HG02852 (cell line): Measurements from ENCODE around the gene TMEM154.

ENCODE experiments used
- ATAC-seq: cut with Tn5 transposase; IDR thresholded peaks from one replicate; pipeline ENCODE4 v1.9.1; 2021; ENCODE audit warnings: mild to moderate bottlenecking, moderate library complexity; ENCODE audit not compliant: unreplicated experiment

TMEM154 gene

DNA sequence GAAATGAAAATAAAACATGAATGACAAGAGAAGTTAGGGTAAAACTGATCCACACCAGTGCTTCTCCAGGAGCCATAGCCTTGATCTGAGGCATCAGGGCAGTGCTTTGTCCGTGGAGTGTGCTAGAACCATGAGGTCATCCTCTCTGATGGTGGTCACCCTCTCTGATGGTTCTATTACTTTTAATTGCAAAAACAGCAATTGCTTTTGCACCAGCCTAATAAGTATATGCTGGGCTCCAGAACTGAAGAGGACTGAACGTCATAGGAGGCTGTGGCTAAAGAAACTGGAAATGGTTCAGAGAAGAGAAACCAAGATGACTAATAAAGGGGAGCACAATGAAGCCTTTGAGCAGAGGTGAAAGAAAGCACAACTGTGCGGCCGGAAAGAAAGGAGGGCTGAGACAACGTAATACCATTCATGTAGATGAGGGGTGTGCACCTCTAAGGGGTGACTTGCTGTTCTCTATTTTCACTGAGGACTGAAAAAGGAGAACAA lies 17.0 kb upstream of the TMEM154 start:
- ATAC-seq, result peak; percentile 99

DNA sequence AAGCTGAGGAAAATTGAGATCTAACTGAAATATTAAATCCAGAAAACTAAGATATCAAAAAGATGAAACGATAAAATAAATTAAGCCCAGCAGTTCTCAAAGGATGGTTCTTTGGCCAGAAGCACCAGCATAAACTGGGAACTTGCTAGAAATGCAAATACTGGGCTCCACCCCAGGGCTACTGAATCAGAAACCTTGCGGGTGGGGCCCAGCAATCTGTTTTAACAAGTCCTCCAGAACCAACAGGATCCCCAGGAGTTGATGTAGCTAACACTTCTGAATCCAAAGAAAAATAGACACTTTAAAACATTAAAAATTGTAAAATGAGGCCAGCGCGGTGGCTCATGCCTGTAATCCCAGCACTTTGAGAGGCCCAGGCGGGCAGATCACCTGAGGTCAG lies 14.1 kb upstream of the TMEM154 start:
- no peak for ATAC-seq

DNA sequence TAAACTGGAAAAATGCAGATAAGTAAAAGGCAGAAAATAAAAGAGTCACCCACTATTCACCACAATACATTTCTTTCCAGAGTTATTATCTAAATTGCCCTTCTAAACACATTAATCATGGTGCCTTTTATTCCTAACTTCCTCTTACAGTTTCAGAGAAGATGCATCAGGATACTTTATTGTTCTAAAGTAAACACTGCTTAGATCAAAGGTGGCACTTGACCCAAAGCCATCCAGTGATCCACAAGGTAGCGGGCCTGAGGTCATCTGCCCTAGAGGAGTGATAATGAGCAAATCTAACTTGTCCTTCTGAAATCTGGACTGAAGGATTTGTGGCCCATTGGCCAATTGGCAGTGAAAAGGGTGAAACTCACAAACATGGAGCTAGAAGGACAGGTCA lies 12.0 kb upstream of the TMEM154 start:
- ATAC-seq, result no peak

DNA sequence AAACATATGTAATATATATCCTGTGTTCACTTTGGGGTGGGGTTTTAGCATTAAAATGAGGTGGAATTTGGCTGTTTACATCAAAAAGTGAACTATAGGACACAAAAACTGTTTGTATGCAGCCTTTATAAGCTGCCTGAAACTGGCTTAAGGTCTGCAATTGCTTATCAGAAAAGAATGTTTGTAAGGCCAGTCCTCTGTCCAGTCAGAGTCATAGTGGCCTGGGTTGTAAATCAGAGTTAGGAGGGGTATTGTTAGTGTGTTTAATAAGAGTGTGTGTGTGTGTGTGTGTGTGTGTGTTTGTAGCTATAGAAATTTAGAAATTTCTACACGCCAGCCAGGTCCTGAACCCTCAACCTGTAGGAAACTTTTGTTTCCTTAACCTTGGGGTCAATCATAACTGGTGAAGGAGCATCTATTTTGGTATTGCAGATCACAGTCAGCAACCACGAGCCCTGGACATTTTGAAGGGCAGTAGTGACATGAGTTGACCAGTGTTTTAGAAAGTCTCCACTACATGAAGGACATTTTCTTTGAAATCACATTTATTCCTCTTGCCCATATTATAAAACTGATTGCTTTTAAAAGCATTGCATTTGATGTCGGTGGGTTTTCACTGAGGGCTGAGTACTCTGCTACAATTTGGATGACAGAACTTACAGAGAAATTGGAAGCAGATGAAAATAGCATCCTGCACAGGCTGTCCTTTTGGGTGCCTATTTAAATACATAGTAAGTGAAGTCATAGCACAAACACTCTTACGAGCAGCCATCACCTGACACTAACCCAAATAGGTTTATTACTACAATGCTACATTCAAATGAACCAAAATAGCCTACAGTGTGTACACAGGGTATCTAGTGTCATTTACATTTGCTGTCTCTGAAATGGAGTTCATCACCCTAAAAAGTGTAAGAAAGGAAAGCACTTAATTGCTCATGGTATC lies 11.2 kb upstream of the TMEM154 start:
- no peak for ATAC-seq

DNA sequence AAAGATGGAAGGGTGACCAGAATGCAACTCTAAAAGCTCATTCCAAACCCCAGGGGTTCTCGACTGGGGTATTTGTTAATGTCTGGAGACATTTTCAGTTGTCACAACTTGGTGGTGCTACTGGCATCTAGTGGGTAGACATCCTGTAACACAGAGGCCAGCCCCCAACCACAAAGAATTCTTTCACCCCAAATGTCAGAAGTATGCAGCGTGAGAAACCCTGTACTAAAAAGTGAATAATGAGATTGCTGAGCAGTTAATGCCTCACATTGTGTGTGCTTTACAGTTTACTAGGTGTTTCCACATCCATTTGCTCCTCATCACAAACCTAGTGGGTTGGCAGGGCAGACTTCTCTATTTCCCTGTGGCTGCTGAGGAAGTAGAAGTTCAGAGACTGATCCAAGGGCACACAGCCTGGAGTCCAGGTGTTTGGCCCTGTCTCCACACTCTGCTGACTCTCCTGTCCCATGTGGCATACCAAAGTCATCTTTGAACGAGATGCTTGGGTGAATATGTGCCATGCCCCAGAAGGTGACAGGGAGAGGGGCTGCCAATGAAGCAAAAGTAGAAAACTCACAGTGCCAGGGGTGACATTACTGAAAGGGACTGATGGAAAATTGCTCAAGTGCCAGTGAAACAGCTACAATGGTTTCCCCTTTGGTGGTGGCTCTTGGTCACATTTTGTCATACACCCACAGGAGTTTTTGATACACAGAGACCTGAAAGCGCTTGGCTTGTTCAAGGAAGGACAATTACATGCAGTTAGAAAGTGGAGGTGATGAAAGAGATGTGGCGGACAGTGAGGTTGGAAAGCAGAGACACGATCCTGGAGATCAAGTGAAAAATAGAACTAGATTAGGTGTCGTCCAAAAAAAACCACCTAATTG lies 10.1 kb upstream of the TMEM154 start:
- ATAC-seq, result no peak

DNA sequence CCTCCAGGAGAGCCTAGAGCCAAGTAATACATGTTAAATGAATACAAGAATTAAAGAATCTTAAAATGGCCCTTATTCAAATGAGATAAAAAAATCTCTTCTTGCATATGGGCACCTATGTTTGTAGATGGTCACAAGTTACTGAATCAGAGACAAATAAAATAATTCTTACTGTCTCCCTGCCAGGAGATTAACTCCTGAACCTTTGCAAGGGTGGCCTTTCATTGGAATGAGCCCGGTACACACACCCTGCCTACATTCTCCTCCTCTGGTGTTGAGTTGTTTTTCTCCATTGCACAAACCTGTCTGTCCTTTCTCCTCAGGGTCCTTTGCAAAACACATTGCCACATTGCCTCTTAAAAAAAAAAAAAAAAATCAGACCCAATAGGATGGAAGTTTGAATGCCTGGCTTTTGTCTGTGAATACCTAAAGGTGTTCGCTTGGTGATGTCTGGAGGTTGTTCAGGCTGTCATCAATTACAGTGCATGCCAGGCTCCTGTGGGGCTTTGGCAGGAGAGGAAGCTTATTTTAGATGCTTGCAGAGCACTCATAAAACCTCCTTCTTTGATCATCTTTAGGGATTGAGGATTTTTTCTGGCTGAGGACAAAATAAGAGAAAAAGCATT lies 8.3 kb upstream of the TMEM154 start:
- ATAC-seq, result no peak

DNA sequence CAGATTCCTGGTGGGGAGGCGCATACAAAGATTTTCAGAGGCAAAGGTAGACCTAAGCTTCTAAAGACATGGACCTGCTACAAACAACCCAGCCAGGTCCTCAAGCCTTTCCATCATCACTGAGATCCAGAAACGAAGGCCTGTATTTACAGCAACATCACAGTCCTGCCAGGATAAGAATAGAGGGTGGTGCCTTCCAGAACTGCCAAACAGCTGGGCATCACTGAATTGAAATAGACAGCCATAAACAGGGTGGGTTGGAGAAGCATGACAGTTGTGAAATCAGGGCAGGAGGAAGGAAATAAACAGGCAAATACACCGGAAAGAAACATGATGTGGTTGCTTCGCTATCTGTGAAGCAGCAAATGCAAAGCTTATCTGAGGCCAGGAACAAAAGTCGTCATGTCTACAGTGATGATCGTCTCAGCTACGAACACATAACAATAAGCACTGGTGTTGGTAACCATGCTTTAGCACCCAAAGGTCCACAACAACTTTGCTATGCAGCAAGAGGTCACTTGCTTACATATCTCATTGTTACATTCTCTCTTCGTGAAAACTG lies 6.7 kb upstream of the TMEM154 start:
- no peak for ATAC-seq

DNA sequence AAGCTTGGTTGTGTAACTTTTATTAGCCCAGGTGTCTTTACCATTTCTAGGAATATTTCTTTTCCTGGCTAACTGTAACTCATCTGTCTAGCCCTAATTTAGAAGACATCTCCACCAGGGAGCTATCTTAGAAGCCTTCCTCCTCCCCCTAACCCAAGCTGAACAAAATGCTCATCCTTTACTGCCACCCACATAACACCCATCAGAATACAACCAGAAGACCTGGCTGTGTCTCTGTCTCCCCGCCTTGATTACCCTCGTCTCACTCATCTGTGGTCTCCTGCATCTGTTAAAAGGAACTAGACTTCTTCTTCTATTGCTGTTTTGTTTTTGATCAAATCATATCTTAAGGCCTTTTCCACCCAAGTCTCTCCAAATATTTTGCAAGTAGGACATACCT lies 4.8 kb upstream of the TMEM154 start:
- no peak for ATAC-seq

DNA sequence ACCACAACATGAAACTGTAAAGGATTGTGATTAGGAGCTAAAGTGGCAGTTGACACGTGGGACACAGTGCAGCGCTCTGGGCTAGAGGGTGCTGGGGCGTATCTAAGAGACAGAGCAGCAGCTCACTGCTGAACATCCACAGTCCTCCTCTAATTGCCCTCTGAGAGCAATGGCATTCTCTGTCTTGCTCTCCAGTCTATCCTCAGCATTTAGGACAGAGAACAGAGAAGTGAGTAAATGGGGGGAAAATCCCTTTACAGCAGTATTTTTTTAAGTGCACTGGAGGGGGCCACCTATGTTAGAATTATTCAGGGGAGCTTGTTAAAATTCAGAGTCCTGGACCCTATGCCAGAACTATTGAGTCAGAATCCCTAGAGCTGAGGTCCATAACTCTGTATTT lies 4.2 kb upstream of the TMEM154 start:
- ATAC-seq, result peak; percentile 62

DNA sequence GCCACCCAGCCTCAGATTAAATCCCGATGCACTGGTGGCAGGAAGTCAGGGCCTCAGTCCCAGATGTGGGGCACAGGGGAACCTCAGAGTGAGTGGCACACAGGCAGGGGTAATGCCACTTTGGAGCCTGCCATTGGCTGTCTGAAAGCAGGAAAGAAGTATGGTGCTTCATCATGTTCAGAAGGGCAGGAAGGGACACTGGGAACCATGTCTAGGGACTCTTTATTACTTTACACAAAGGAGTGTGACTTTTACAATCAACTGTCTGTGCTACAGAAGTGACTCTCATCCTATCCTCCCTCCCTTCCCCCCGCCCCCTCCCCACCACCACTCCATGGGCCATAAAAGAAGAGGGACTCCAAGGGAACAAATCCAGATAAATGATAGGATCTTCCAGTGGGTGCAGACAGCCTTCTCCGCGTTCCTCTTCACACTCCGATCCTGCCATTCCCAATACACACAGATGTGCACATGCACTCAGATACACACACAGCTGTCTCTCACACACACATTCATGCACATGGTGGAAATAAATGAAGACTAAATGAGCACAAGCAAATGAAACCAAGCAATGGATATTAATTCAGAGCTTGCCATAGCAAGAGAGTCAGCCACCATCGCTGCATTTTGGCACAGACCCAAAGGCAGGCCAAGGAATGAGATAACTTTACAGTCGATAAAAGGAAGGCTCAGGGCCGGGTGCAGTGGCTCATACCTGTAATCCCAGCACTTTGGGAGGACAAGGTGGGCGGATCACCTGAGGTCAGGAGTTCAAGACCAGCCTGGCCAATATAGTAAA lies 2.5 kb upstream of the TMEM154 start:
- ATAC-seq, result no peak

DNA sequence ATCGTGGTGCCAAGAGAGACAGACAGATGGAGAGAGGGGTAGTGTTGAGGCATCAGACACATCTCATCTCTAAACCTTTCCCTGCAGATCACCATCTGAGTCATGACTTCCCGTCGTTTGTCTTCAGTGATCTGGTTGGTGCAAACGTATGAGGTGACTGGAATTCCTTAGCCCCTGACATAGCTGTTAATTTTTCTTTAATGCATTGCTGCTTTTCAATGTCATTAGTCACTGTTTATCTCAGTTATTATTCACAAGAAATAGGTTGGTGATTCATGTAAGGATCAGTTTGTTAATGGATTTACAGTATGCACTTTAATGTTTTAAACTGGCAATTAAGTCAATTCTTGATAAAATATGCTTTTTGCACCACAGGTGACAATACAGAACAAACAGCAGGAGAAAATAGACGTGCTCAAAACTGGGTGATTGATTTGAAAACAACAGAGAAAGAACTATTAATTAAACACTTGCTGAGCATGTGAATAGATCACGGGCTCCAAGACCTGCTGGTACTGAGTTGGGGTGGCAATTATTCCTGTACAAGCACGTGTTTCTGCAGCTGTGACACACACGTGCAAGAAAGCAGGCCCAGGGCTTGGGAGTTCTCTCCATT lies 1.3 kb upstream of the TMEM154 start:
- no peak for ATAC-seq

DNA sequence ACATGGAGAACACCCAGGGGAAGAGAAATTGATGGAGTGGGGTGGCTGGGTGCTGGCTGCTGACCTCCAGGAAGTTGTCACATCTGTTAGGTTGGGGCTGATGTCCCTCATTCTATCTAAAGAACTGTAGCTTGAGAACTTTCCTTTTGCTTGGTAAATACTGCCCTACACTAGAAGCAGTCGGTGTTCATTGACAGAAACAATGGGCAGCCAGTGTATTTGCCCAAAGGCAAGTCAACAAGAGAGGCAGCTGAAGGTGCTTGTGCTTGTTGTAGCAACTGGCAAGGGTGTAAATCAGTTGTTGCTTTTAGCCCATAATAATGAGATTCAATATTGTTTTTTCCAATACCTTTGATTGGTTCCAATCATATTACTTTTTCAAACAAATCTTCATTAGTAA lies 956 bp downstream of the TMEM154 start:
- ATAC-seq, result no peak

DNA sequence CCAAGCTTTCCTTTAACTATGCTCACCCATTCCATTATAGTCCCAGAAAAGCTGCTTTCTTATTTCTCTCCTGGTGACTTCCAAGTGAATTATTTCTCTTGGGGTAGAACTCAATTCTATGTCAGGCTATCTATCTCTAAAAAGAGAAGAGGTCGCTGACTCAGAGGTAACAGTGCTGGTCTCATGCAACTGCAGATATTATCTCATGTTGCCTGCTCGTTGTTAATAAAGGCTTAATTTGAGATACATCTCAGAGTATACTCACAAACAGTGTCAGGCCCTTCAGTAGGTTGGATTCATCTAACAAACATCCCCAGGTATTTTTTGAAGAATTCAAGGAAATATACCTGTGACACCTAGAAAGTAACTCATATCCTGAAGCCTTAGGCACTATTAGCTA lies 2.7 kb downstream of the TMEM154 start:
- no peak for ATAC-seq

DNA sequence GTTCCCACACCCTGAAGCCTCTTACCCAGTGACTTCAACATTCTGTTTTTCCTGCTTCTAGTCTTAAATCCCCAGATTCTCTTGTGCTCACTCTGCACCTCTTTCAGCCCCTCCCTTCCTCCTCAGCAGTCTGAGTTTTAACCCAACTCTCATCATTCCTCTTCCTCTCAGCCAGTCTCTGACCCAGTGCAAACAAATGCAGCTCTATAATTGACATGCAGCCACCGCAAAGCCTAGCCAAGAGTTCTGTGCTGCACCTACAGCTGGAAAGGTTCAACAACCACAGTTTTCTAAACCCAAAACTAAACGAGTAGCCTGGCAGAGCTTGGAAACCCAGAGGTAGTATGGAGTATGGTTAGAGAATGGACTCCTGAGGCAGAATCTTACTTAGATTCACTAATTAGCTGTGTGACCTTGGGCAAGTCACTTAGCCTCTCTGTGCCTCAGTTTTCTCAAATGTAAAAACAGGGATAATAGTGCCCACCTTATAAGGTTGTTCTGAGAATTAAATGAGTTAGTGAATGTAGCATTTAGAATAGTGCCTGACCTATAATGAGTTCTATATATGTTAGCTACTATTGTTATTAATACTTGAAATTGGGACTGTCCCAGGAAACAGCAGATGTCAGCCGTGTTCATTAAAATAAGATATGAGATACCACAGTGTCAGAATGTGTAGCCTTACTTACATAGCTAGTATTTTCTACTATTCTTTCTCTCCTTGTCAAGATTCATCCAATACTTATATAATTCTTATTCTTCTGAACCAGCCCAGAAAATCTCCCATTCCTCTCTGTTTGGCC lies 3.5 kb downstream of the TMEM154 start:
- peak; percentile 40 for ATAC-seq

DNA sequence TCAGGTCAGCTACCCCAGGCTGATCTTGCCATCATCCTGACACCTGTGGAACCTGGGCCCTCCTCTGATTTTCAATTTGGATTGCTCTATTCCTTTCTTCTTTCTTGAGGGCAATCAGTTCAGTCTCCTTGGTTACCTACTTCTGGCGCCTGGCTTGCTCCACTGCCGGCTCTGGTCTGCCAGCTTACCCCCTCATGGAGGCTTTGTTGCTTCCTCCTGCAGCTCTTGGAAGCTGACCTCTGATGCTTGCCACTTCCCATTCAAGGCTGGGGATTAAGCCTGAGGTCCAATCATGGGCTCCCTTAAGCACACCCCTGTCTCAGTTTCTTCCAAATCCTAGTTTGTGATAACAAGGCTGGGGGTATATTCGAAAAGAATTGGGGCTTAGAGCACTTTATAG lies 5.4 kb downstream of the TMEM154 start:
- no peak for ATAC-seq

DNA sequence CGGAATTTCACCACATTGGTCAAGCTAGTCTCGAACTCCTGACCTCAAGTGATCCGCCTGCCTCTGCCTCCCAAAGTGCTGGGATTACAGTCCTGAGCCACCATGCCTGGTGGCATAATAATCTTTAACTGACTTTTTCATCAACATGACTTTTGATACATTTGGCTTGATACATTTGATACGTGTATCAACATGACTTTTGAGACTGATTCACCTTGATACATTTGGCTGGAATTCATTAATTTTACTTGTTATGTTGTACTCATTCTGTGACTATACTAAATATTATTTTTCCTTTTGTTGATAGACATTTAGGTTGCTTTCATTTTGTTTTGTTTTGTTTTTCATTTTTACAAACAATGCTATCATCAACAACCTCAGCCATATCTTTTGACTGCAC lies 6.3 kb downstream of the TMEM154 start:
- no peak for ATAC-seq

DNA sequence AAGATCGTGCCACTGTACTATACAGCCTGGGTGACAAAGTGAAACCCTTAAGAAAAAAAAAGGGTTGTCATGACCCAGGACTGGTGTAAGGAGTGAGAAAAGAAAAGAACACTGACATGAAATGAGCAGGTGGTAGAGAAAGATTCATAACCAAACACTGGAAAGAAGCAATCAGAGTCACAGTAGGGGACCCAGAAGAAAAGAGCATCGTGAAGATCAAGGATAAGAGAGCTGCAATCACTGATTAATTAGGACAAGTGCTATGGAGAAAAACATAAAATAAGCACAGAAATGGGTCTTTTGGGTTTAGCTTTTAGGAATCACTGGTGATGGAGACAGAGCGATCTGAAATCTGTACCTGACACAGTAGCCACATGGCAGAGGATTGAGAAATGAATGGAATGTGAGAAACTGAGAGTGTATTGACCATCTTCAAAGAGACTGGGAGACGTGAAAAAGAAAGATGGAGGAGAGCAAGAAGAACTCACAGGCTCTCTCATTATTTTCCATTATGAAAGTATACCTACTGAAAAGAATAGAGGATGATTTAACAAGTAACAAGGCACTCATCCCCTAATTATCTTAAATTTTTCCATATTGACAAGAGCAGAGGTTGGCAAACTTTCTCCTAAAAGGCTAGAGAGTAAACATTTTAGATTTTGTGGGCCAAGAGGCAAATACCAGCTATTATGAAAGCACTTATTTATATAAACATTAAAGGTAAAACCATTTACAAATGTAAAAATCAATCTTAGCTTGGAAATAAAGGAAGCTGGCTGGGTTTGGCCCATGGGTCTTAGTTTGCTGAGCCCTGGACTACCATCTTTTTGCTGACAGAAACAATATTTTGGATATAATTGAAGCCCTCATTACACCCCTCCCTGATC lies 7.3 kb downstream of the TMEM154 start:
- ATAC-seq, result no peak
